Effector memory CD4-positive, alpha-beta T cell (primary cell): ENCODE results near the gene RPL15.
"Not testable (repeated sequence)": the region's sequence is repeated elsewhere in the genome, so short reads cannot be mapped to it uniquely, and the experiment has no call there.

ENCODE experiments used
- DNase-seq, 3 donors: peaks; one replicate each; pipeline ENCODE4 v3.0.0-alpha.2; 2020
- H3K27ac ChIP-seq: 2 replicates; pipeline ENCODE4 v1.7.0; 2013; ENCODE audit warnings: mild to moderate bottlenecking, low read length, moderate library complexity; ENCODE audit not compliant: insufficient read depth, poor library complexity, severe bottlenecking
- H3K27me3 ChIP-seq: replicated peaks from 2 replicates; pipeline ENCODE4 v1.7.0; 2013; ENCODE audit warnings: mild to moderate bottlenecking, low read length; ENCODE audit not compliant: insufficient read depth, control insufficient read depth, poor library complexity, severe bottlenecking
- H3K36me3 ChIP-seq: 2 replicates; pipeline ENCODE4 v1.7.0; 2013; ENCODE audit warnings: mild to moderate bottlenecking, low read length, moderate library complexity; ENCODE audit not compliant: control insufficient read depth, insufficient read depth
- H3K4me1 ChIP-seq: 2 replicates; pipeline ENCODE4 v1.7.0; 2013; ENCODE audit warnings: low read length, mild to moderate bottlenecking; ENCODE audit not compliant: control insufficient read depth, insufficient read depth, poor library complexity, severe bottlenecking
- H3K4me3 ChIP-seq: 2 replicates; pipeline ENCODE4 v1.7.0; 2013; ENCODE audit warnings: low read length, low read depth, mild to moderate bottlenecking; ENCODE audit not compliant: insufficient read depth, poor library complexity, severe bottlenecking
- H3K9me3 ChIP-seq: 2 replicates; pipeline ENCODE4 v1.7.0; 2013; ENCODE audit warnings: mild to moderate bottlenecking, low read length, moderate library complexity; ENCODE audit not compliant: control insufficient read depth

RPL15 gene

GRCh38 chr3:23913182-23913581, 3.8 kb upstream of the RPL15 start:
- peaks cover 5% of the 10 kb centered on the region for H3K4me1 ChIP-seq
- H3K27me3 ChIP-seq: no peaks in the 10 kb centered on the region
- H3K36me3 ChIP-seq: no peaks in the 10 kb centered on the region
- H3K27ac ChIP-seq: no peak overlapping the region
- H3K4me3 ChIP-seq: no peak overlapping the region
- no peaks in the 10 kb centered on the region for H3K9me3 ChIP-seq
- DNase-seq: no peak

- no peak overlapping the region for H3K4me3 ChIP-seq
- no peak overlapping the region for H3K27ac ChIP-seq
- peaks cover 12% of the 10 kb centered on the region for H3K4me1 ChIP-seq
- DNase-seq: no peak
- no peaks in the 10 kb centered on the region for H3K9me3 ChIP-seq
- peaks cover 7% of the 10 kb centered on the region for H3K36me3 ChIP-seq
- no peaks in the 10 kb centered on the region for H3K27me3 ChIP-seq
These were observed 2.8 kb upstream of the RPL15 start for GRCh38 chr3:23913873-23914743.

DNA sequence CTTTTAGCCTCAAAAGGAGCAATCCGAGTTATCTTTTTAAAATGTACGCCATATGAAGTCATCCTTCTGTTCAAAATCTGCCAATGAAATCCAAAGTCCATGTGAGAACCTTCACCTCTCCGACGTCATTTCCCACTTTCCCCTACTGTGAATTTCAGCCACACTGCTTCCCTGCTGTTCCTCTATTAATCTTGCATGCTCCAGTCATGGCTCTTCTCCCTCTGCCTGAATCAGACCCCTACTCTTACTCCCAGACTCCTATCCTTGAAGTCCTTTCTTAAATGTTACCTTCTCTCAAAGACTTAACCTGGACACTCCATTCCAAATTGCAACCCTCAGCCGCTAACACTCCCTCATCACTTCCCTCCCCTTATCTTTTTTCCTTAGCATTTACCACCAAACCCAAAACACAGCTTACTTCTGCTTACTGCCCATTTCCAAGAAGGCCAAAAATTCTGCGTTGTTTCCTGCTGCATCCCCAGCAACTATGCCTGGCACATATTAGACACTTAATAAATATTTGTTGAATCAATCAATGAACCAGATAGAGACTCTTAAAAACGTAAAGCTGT, 1.3 kb upstream of the RPL15 start:
- peaks cover 17% of the 10 kb centered on the region for H3K36me3 ChIP-seq
- H3K4me1 ChIP-seq: peaks cover 12% of the 10 kb centered on the region
- no peak overlapping the region for H3K27ac ChIP-seq
- no peaks in the 10 kb centered on the region for H3K27me3 ChIP-seq
- no peak for DNase-seq
- peak overlapping the region; percentile 96 for H3K4me3 ChIP-seq
- H3K9me3 ChIP-seq: no peaks in the 10 kb centered on the region

DNA sequence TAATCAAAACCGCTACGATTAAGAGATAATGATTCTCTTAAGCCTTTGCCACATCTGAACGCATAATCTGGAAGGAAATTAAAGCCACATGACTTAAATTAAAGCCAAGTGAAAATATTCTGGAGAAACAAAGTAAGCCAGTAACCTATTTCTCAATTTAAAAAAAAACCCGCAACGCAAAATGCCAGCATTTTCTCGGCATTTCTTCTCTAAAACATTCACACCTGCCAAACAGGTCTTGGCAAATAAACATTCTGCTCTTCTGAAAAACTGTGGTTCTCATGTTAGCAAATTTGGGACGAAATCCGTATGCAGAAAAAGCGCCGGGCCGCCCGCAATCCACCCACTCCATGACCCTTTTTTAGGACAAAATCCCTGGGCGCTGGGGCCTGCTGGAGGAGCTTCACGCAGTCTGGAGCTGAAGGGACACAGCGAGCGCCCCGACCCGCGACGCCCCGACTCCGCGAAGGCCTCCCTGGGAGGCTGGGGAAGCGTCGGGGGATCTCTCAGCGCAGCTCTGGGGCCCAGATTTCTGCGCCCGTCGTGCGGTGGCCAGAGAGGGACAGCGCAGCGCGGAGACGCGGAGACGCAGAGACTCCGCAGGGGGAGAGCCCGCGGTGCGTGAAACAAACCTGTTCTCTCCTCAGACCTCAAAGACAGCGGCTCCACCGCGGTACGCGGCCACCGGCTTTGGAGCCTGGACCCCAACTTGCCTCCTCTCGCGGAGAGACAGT, 613 bp upstream of the RPL15 start:
- peak overlapping the region; percentile 83 for H3K27ac ChIP-seq
- peaks cover 18% of the 10 kb centered on the region for H3K36me3 ChIP-seq
- peaks cover 12% of the 10 kb centered on the region for H3K4me1 ChIP-seq
- no peaks in the 10 kb centered on the region for H3K9me3 ChIP-seq
- H3K4me3 ChIP-seq: peak overlapping the region; percentile 96
- DNase-seq: no peak
- H3K27me3 ChIP-seq: no peaks in the 10 kb centered on the region

GRCh38 chr3:23917679-23918303, 859 bp downstream of the RPL15 start:
- H3K4me3 ChIP-seq: peak overlapping the region; percentile 96
- H3K27ac ChIP-seq: peak overlapping the region; percentile 83
- peaks cover 18% of the 10 kb centered on the region for H3K36me3 ChIP-seq
- H3K9me3 ChIP-seq, H3K27me3 ChIP-seq, DNase-seq: not testable (repeated sequence)
- H3K4me1 ChIP-seq: peaks cover 12% of the 10 kb centered on the region

GRCh38 chr3:23918331-23918730, 1.4 kb downstream of the RPL15 start:
- Histone ChIP-seq H3K36me3 (peaks cover 18% of the 10 kb centered on the region), H3K4me3 (peak overlapping the region; percentile 96), H3K27ac (peak overlapping the region; percentile 83), H3K4me1 (peaks cover 12% of the 10 kb centered on the region)
- not testable (repeated sequence) for H3K27me3 ChIP-seq, DNase-seq, H3K9me3 ChIP-seq

- no peaks in the 10 kb centered on the region for H3K9me3 ChIP-seq
- H3K27me3 ChIP-seq: no peaks in the 10 kb centered on the region
- peaks cover 12% of the 10 kb centered on the region for H3K4me1 ChIP-seq
- peaks cover 19% of the 10 kb centered on the region for H3K36me3 ChIP-seq
- no peak for DNase-seq
- no peak overlapping the region for H3K4me3 ChIP-seq
- no peak overlapping the region for H3K27ac ChIP-seq
These were observed 2.7 kb downstream of the RPL15 start for GRCh38 chr3:23919628-23920027.

GRCh38 chr3:23920151-23920655, 3.3 kb downstream of the RPL15 start:
- DNase-seq: no peak
- no peaks in the 10 kb centered on the region for H3K9me3 ChIP-seq
- H3K27ac ChIP-seq: no peak overlapping the region
- peaks cover 12% of the 10 kb centered on the region for H3K4me1 ChIP-seq
- no peaks in the 10 kb centered on the region for H3K27me3 ChIP-seq
- H3K36me3 ChIP-seq: peaks cover 21% of the 10 kb centered on the region
- no peak overlapping the region for H3K4me3 ChIP-seq

DNA sequence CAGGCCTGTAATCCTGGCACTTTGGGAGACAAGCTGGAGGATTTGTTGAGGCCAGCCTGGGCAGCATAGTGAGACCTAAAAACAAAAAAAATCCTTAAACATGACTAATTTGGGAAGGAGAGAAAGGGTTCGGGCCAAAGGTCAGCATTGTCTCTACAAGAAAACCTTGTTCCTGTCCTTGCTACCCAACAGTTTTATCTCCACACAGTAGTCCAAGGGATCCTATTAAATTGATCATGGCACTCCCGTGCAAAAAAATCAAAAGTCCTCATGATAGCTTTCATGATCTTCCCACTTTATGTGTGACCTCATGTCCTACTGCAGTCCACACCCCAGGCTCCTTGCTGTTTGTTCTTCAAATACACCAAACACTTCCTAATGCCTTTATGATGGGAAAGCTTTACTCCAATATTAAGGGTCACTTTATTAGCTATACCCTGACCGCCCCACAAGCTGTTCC, 4.2 kb downstream of the RPL15 start:
- Histone ChIP-seq H3K4me3 (no peak overlapping the region), H3K4me1 (peaks cover 12% of the 10 kb centered on the region), H3K36me3 (peaks cover 21% of the 10 kb centered on the region), H3K27ac (no peak overlapping the region), H3K9me3 (no peaks in the 10 kb centered on the region), H3K27me3 (no peaks in the 10 kb centered on the region)
- DNase-seq: no peak
